ENCODE data around the gene ADAMTS5. TPM values are rescaled to one million over a fixed set of nuclear protein-coding genes. Genes with fewer than 3 reads are reported as not detected.

Gene ADAMTS5
- total and polyA plus RNA-seq, 2 of the 13 experiments (the other 11 are each of a cell fraction or from before 2014, with no cell fraction given): not detected

DNA sequence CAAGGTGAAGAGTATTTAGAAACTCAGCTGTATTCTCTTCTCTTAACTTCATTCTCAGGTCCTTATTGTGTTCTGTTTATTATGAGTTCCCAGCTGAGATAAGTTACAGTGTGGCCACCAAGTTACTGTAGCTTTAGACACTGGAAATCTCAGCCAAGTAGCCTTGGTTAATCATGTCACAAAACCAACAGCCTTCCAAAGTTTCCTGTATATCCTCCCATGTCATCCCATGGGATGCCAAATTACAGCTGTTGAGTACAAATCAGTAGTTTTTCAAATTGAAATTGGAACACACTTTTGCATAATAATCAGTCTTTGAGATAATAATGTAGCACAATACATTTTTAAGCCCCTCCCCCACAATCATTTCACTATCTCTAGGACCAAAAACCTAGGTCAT lies 10.7 kb downstream of the ADAMTS5 start:
- ChIA-PET CTCF (ENCODE audit: low intra/inter-chr PET ratio, low total read pairs) (no interaction called here), POLR2A (no interaction called here)
- Histone ChIP-seq H4K20me1 (ENCODE audit: insufficient read depth, low read length) (no peaks in the 10 kb centered on the region), H3K9me3 (ENCODE audit: low read length) (peaks cover 88% of the 10 kb centered on the region), H3K4me2 (ENCODE audit: low read depth, low read length) (no peak overlapping the region), H3K36me3 (replicated peaks in 1 of 2; ENCODE audit: control insufficient read depth in 1 of 2, insufficient read depth in 2 of 2, low read length in 2 of 2) (no peaks in the 10 kb centered on the region), H3K79me2 (ENCODE audit: insufficient read depth, low read length) (no peaks in the 10 kb centered on the region), H3K27me3 (ENCODE audit: control insufficient read depth in 1 of 2, insufficient read depth in 2 of 2, low read length in 2 of 2) (no peaks in the 10 kb centered on the region), H3K4me1 (ENCODE audit: insufficient read depth, low read length) (no peaks in the 10 kb centered on the region), H3K27ac (ENCODE audit: extremely low read length, insufficient read depth, low read length) (no peak overlapping the region), H3K4me3 (replicated peaks in 1 of 3; ENCODE audit: insufficient read depth in 1 of 3, low read depth in 2 of 3, low read length in 3 of 3) (no peak overlapping the region), H2AFZ (ENCODE audit: low read length) (no peak overlapping the region), H3K9ac (ENCODE audit: insufficient read depth, low read depth, low read length) (no peak overlapping the region)
- BruUV-seq (replicated peaks): no TSS peak
- FAIRE-seq (no peak), ATAC-seq (no peak), DNase-seq (ENCODE audit: low spot score) (no peak)
- intact Hi-C loops (cut with micrococcal nuclease; ENCODE audit: unreplicated experiment): no loop called here
- in situ Hi-C loops (cut with HindIII; ENCODE audit: extremely low pct_ligation_motif_present, low pct_unique_long_range_greater_than_20kb): no loop called here
- TF ChIP-seq MTA1 (CRISPR knock-in tag; IDR thresholded peaks at IDR 0.05; ENCODE audit: borderline replicate concordance): no peak
- no peak for TF ChIP-seq FOXP1 (IDR thresholded peaks at IDR 0.05)
- TF ChIP-seq FOXP1 (CRISPR knock-in tag; IDR thresholded peaks at IDR 0.05): no peak

DNA sequence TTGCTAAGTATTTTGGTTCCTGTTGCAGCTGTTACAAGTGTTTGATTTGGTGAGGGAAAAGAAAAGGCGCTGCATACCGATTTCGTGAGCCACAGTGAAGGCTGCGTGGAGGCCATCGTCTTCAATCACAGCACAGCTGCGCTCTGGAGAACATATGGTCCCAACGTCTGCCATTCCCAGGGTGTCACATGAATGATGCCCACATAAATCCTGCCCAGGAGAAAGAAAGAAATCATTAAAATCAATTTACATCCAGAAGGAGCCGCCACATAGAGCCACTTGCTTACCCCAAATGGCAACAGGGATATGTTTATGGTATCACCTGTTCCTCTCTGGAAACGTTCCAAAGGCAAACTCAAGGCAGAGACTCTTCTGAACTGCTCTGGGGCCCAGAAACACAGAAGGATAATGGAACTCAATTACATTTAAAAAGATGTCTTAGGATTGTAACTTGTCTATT lies 12.2 kb downstream of the ADAMTS5 start:
- H3K4me3 ChIP-seq (replicated peaks in 1 of 3; ENCODE audit: insufficient read depth in 1 of 3, low read depth in 2 of 3, low read length in 3 of 3): no peak overlapping the region
- H4K20me1 ChIP-seq (ENCODE audit: insufficient read depth, low read length): no peaks in the 10 kb centered on the region
- TF ChIP-seq XRCC5 (optimal IDR thresholded peaks at IDR 0.05; ENCODE audit: low read length): no peak
- TF ChIP-seq NFE2L1 (CRISPR knock-in tag; IDR thresholded peaks at IDR 0.05; ENCODE audit: borderline replicate concordance): no peak
- no peak for TF ChIP-seq MED1 (CRISPR knock-in tag; IDR thresholded peaks at IDR 0.05)
- TF ChIP-seq, protein P1, sequence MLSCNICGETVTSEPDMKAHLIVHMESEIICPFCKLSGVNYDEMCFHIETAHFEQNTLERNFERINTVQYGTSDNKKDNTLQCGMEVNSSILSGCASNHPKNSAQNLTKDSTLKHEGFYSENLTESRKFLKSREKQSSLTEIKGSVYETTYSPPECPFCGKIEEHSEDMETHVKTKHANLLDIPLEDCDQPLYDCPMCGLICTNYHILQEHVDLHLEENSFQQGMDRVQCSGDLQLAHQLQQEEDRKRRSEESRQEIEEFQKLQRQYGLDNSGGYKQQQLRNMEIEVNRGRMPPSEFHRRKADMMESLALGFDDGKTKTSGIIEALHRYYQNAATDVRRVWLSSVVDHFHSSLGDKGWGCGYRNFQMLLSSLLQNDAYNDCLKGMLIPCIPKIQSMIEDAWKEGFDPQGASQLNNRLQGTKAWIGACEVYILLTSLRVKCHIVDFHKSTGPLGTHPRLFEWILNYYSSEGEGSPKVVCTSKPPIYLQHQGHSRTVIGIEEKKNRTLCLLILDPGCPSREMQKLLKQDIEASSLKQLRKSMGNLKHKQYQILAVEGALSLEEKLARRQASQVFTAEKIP (CRISPR knock-in tag; IDR thresholded peaks at IDR 0.05; ENCODE audit: borderline replicate concordance): no peak
- no peak for TF ChIP-seq PAX8 (CRISPR knock-in tag; IDR thresholded peaks at IDR 0.05; ENCODE audit: borderline replicate concordance)
- no peak for TF ChIP-seq BRD4 (CRISPR knock-in tag; IDR thresholded peaks at IDR 0.05)
- TF ChIP-seq SP140L (CRISPR knock-in tag; IDR thresholded peaks at IDR 0.05; ENCODE audit: borderline replicate concordance): no peak
- no peak for TF ChIP-seq ZSCAN21 (CRISPR knock-in tag; IDR thresholded peaks at IDR 0.05; ENCODE audit: borderline replicate concordance)
- ATAC-seq (no peak), DNase-seq (ENCODE audit: low spot score) (no peak), FAIRE-seq (no peak)
- H3K27ac ChIP-seq (ENCODE audit: extremely low read length, insufficient read depth, low read length): no peak overlapping the region
- no peaks in the 10 kb centered on the region for H3K4me1 ChIP-seq (ENCODE audit: insufficient read depth, low read length)
- H3K79me2 ChIP-seq (ENCODE audit: insufficient read depth, low read length): no peaks in the 10 kb centered on the region
- intact Hi-C loops (cut with micrococcal nuclease; ENCODE audit: unreplicated experiment) (no loop called here), in situ Hi-C loops (cut with HindIII; ENCODE audit: extremely low pct_ligation_motif_present, low pct_unique_long_range_greater_than_20kb) (no loop called here)
- POLR2A ChIA-PET: no interaction called here
- CTCF ChIA-PET (ENCODE audit: low intra/inter-chr PET ratio, low total read pairs): no interaction called here
- no peak overlapping the region for H3K4me2 ChIP-seq (ENCODE audit: low read depth, low read length)
- no peaks in the 10 kb centered on the region for H3K27me3 ChIP-seq (ENCODE audit: control insufficient read depth in 1 of 2, insufficient read depth in 2 of 2, low read length in 2 of 2)
- peaks cover 88% of the 10 kb centered on the region for H3K9me3 ChIP-seq (ENCODE audit: low read length)
- WGBS (ENCODE audit: low lambda C conversion rate): 8% methylated on average over 9 of the region's 9 CpGs
- no peaks in the 10 kb centered on the region for H3K36me3 ChIP-seq (replicated peaks in 1 of 2; ENCODE audit: control insufficient read depth in 1 of 2, insufficient read depth in 2 of 2, low read length in 2 of 2)
- no peak overlapping the region for H2AFZ ChIP-seq (ENCODE audit: low read length)
- H3K9ac ChIP-seq (ENCODE audit: insufficient read depth, low read depth, low read length): no peak overlapping the region
- BruUV-seq (replicated peaks): no TSS peak

All from HepG2 (cell line).